GM12878 (cell line): ENCODE results near the gene FAF1. TPM values are rescaled to one million over a fixed set of nuclear protein-coding genes. Genes with fewer than 3 reads are reported as not detected.

Source experiments
- ATAC-seq: fragments of 200-7000 bp; cut with Tn5 transposase; 3 replicates; pipeline ENCODE4 v1.9.1; 2020; ENCODE audit warnings: mild to moderate bottlenecking, moderate library complexity
- BruUV-seq: library from RNA; stranded (reverse); fragments of 400-500 nt; replicated peaks from 2 replicates; lab custom pipeline; 2021; lab: Mats Ljungman, UMichigan
- CTCF ChIA-PET: fragments of 300-600 bp; sonication (Branson Sonifier 250); formaldehyde crosslinking; extraction: SDS; loops from one replicate; lab custom pipeline; 2021; ENCODE audit warnings: inconsistent platforms; lab: Yijun Ruan, JAX
- POLR2A ChIA-PET: fragments of 350-600 bp; formaldehyde crosslinking; extraction: SDS; loops from one replicate; lab custom pipeline; 2021; ENCODE audit warnings: inconsistent platforms; lab: Charles Lee
- RAD21 ChIA-PET: fragments of 300-600 bp; sonication (Branson Sonifier 250); formaldehyde crosslinking; loops from one replicate; lab custom pipeline; 2023; ENCODE audit warnings: antibody characterized with exemption; ENCODE audit not compliant: unreplicated experiment; lab: Charles Lee
- SMC1A ChIA-PET: fragments of 300-600 bp; sonication (Branson Sonifier 250); formaldehyde crosslinking; loops from one replicate; lab custom pipeline; 2023; ENCODE audit not compliant: unreplicated experiment, uncharacterized antibody; lab: Charles Lee
- DNase-seq: peaks from one replicate; pipeline ENCODE4 v3.0.0-alpha.2; 2011; ENCODE audit warnings: low read depth, low spot score
- FAIRE-seq: peaks from 3 replicates; lab custom pipeline; 2011; peaks lifted over from hg19 to GRCh38; lab: Jason Lieb, UNC
- H2AFZ ChIP-seq: 2 replicates; pipeline ENCODE4 v1.6.0; 2011; ENCODE audit warnings: low read depth, low read length, control low read depth; ENCODE audit not compliant: control insufficient read depth
- H3K27ac ChIP-seq: 2 replicates; pipeline ENCODE4 v1.5.1; 2011; ENCODE audit warnings: control low read depth; ENCODE audit not compliant: control insufficient read depth, insufficient read depth
- H3K27me3 ChIP-seq, 2 experiments: replicated peaks in 1 of 2; 2 replicates each; pipeline versions ENCODE4 v1.6.0 to v1.6.1; 2011; ENCODE audit warnings: low read length in 1 of 2; ENCODE audit not compliant: control insufficient read depth in 2 of 2, insufficient read depth in 2 of 2
- H3K36me3 ChIP-seq, 2 experiments: 2 replicates each; pipeline ENCODE4 v1.5.1; 2011; ENCODE audit warnings: low read length in 1 of 2; ENCODE audit not compliant: control insufficient read depth in 2 of 2, insufficient read depth in 2 of 2
- H3K4me1 ChIP-seq: 2 replicates; pipeline ENCODE4 v1.6.1; 2011; ENCODE audit warnings: mild to moderate bottlenecking, low read length, moderate library complexity, mixed read lengths; ENCODE audit not compliant: control insufficient read depth, insufficient read depth
- H3K4me2 ChIP-seq: 2 replicates; pipeline ENCODE4 v1.6.0; 2011; ENCODE audit warnings: control low read depth; ENCODE audit not compliant: control insufficient read depth, insufficient read depth
- H3K4me3 ChIP-seq: fragments of 200-600 bp; sonication (generic); 2 replicates; pipeline ENCODE4 v1.5.1; 2016
- H3K79me2 ChIP-seq: 2 replicates; pipeline ENCODE4 v1.6.0; 2011; ENCODE audit warnings: low read length; ENCODE audit not compliant: control insufficient read depth, insufficient read depth
- H3K9ac ChIP-seq: 2 replicates; pipeline ENCODE4 v1.8.0; 2011; ENCODE audit warnings: low read length, control low read depth, mixed read lengths; ENCODE audit not compliant: control insufficient read depth, insufficient read depth
- H3K9me3 ChIP-seq: replicated peaks from 3 replicates; pipeline ENCODE4 v1.5.1; 2011; ENCODE audit warnings: mild to moderate bottlenecking, low read length; ENCODE audit not compliant: control insufficient read depth, insufficient read depth
- H4K20me1 ChIP-seq: 2 replicates; pipeline ENCODE4 v1.6.0; 2011; ENCODE audit not compliant: control insufficient read depth, insufficient read depth
- CREM ChIP-seq: IDR thresholded peaks from 2 replicates; pipeline ENCODE4 v1.6.1; 2014; ENCODE audit warnings: antibody characterized with exemption, low read depth
- DPF2 ChIP-seq: fragments of 450-650 bp; IDR thresholded peaks from 2 replicates; pipeline ENCODE4 v1.6.1; 2017; ENCODE audit warnings: mild to moderate bottlenecking
- JUNB ChIP-seq: IDR thresholded peaks from 2 replicates; pipeline ENCODE4 v1.6.1; 2016; ENCODE audit warnings: antibody characterized with exemption, mild to moderate bottlenecking
- NR2C2 ChIP-seq: IDR thresholded peaks from 2 replicates; pipeline ENCODE4 v1.6.1; 2011; ENCODE audit warnings: borderline replicate concordance, low read depth; ENCODE audit not compliant: control insufficient read depth, insufficient read length
- PAX5 ChIP-seq: IDR thresholded peaks from 2 replicates; pipeline ENCODE4 v1.6.1; 2011; ENCODE audit warnings: low read depth, low read length, borderline replicate concordance
- PML ChIP-seq: IDR thresholded peaks from 2 replicates; pipeline ENCODE4 v1.6.1; 2012; ENCODE audit warnings: low read length, inconsistent platforms
- RB1 ChIP-seq: fragments of 450-650 bp; formaldehyde crosslinking; IDR thresholded peaks from 2 replicates; pipeline ENCODE4 v1.6.1; 2017; ENCODE audit warnings: mild to moderate bottlenecking, borderline replicate concordance
- RUNX3 ChIP-seq: IDR thresholded peaks from 2 replicates; pipeline ENCODE4 v1.6.1; 2012; ENCODE audit warnings: low read length, inconsistent platforms
- SMARCA5 ChIP-seq: fragments of 450-650 bp; IDR thresholded peaks from 2 replicates; pipeline ENCODE4 v1.6.1; 2017; ENCODE audit warnings: mild to moderate bottlenecking
- SUPT20H ChIP-seq: IDR thresholded peaks from 2 replicates; pipeline ENCODE4 v1.6.1; 2011; ENCODE audit warnings: low read depth, mild to moderate bottlenecking, low read length, moderate library complexity, borderline replicate concordance; ENCODE audit not compliant: control insufficient read depth
- WRNIP1 ChIP-seq: IDR thresholded peaks from 2 replicates; pipeline ENCODE4 v1.6.1; 2011; ENCODE audit warnings: low read depth, low read length, improper control_type of control experiment, borderline replicate concordance
- ZNF207 ChIP-seq: fragments of 450-650 bp; IDR thresholded peaks from 2 replicates; pipeline ENCODE4 v1.6.1; 2014; ENCODE audit warnings: antibody characterized with exemption, mild to moderate bottlenecking, borderline replicate concordance
- WGBS: methylation state at CpG from one replicate; pipeline ENCODE4 v1.1.6; 2016; ENCODE audit warnings: low lambda C conversion rate; ENCODE audit not compliant: insufficient replicate concordance, insufficient coverage; ENCODE audit errors: missing lambda C conversion rate; 5-methylcytosine and 5-hydroxymethylcytosine counted together
- in situ Hi-C: fragments of 300-500 bp; cut with MboI; formaldehyde crosslinking; loops from 9 replicates; pipeline ENCODE4 v1.14.3; 2018; ENCODE audit warnings: mixed read lengths
- intact Hi-C: fragments of 100-400 bp; cut with micrococcal nuclease; formaldehyde crosslinking; loops from one replicate; pipeline ENCODE4 v1.14.2; 2022; ENCODE audit not compliant: unreplicated experiment
- polyA plus RNA-seq, 11 experiments: library from polyadenylated mRNA; depleted of rRNA in 4 of 11; unstranded in 6 of 11; stranded (reverse) in 5 of 11; fragments of >200 nt; fragmentation: Nextera tagmentation in 4 of 11; fragmentation: Illumina TruSeq in 1 of 11; extraction: Ambion mirVana in 4 of 11; extraction: Trizol in 1 of 11; gene quantifications; 1 replicate in 1 of 11; 2 replicates in 10 of 11; pipeline versions ENCODE4 v1.2.1 to v1.2.3, GENCODE V29; 2011 to 2016; ENCODE audit warnings: inconsistent platforms in 2 of 11, missing spikeins in 2 of 11, low read depth in 1 of 11
- total RNA-seq, 4 experiments: library from RNA; depleted of rRNA in 3 of 4; stranded (reverse); fragments of >200 nt in 3 of 4; fragmentation: Illumina TruSeq in 1 of 4; extraction: Trizol in 1 of 4; gene quantifications; 2 replicates each; pipeline versions ENCODE4 v1.2.1 to v1.2.3, GENCODE V29; 2013 to 2021
- TF ChIP-seq, protein P1 (sequence below): fragments of 450-650 bp; IDR thresholded peaks from 2 replicates; pipeline ENCODE4 v1.6.1; 2016; ENCODE audit warnings: mild to moderate bottlenecking, moderate library complexity, borderline replicate concordance
- TF ChIP-seq, protein P2 (sequence below): fragments of 450-650 bp; IDR thresholded peaks from 2 replicates; pipeline ENCODE4 v1.6.1; 2018; ENCODE audit warnings: mild to moderate bottlenecking, low read depth, moderate library complexity; ENCODE audit not compliant: partially characterized antibody
- TF ChIP-seq, protein P3 (sequence below): IDR thresholded peaks from 2 replicates; pipeline ENCODE4 v1.6.1; 2012; ENCODE audit warnings: low read length, inconsistent platforms

FAF1 gene
- total and polyA plus RNA-seq, 10 of the 15 experiments (the other 5 are each of a cell fraction or from before 2014, with no cell fraction given), result 8.6 to 54.5 (median 23.7) TPM

DNA sequence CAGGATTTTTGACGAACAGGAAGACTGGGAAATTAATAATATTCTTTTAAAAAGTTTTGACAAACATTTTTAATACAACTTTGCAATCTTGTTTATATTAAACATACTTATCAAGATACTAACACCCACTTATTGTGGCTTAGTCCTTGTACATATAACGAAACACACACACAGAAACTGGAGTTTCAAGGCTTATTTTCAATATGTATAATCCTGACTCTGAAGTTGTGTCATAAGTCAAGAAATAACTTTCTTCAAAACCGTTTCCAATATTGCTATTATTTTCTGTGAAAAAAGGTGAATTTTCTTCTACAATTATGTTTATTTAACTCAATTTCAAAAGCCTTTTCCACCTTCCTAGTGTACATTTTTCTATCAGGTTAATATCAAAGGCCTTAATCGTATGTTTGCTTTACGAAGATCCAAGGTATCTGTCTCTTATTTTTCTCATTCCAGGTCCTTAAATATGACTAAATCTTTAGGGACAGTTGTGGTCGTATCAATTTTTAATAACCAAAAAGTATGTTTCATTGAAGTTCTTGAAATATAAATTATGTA, 11.8 kb upstream of the FAF1 start:
- ChIA-PET CTCF (interaction anchor here (1.0 to 3.1 kb wide), 4 partner anchors 11 to 219 kb away, joined by 3 to 17 read pairs (median 9); partner anchors contain the start of gene FAF1), SMC1A (interaction anchor here (0.8 to 2.0 kb wide), 2 partner anchors 21 to 42 kb away, joined by 3 to 8 read pairs; no protein-coding TSS in a partner anchor), POLR2A (no interaction called here), RAD21 (no interaction called here)
- Histone ChIP-seq H3K27me3 (no peaks in the 10 kb centered on the region), H3K4me1 (no peaks in the 10 kb centered on the region; the same call in 1 of the 2 replicates), H3K9me3 (no peaks in the 10 kb centered on the region), H3K36me3 (peaks cover 0 to 7% of the 10 kb centered on the region in 2 experiments; a peak in 1 of 4 replicates), H3K27ac (peak overlapping the region; percentile 92), H3K4me3 (peak overlapping the region; percentile 99), H3K9ac (peak overlapping the region; percentile 85; the same call in 1 of the 2 replicates), H2AFZ (no peak overlapping the region), H3K79me2 (peaks cover 63% of the 10 kb centered on the region), H3K4me2 (peak overlapping the region; percentile 52), H4K20me1 (no peaks in the 10 kb centered on the region)
- FAIRE-seq (no peak), ATAC-seq (no peak), DNase-seq (no peak)
- intact Hi-C loops (no loop called here), in situ Hi-C loops (no loop called here)
- BruUV-seq, result no TSS peak
- 16% methylated on average over 6 of the region's 6 CpGs for WGBS
- TF ChIP-seq, protein P1, sequence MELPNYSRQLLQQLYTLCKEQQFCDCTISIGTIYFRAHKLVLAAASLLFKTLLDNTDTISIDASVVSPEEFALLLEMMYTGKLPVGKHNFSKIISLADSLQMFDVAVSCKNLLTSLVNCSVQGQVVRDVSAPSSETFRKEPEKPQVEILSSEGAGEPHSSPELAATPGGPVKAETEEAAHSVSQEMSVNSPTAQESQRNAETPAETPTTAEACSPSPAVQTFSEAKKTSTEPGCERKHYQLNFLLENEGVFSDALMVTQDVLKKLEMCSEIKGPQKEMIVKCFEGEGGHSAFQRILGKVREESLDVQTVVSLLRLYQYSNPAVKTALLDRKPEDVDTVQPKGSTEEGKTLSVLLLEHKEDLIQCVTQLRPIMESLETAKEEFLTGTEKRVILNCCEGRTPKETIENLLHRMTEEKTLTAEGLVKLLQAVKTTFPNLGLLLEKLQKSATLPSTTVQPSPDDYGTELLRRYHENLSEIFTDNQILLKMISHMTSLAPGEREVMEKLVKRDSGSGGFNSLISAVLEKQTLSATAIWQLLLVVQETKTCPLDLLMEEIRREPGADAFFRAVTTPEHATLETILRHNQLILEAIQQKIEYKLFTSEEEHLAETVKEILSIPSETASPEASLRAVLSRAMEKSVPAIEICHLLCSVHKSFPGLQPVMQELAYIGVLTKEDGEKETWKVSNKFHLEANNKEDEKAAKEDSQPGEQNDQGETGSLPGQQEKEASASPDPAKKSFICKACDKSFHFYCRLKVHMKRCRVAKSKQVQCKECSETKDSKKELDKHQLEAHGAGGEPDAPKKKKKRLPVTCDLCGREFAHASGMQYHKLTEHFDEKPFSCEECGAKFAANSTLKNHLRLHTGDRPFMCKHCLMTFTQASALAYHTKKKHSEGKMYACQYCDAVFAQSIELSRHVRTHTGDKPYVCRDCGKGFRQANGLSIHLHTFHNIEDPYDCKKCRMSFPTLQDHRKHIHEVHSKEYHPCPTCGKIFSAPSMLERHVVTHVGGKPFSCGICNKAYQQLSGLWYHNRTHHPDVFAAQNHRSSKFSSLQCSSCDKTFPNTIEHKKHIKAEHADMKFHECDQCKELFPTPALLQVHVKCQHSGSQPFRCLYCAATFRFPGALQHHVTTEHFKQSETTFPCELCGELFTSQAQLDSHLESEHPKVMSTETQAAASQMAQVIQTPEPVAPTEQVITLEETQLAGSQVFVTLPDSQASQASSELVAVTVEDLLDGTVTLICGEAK, result no peak
- TF ChIP-seq, protein P2, sequence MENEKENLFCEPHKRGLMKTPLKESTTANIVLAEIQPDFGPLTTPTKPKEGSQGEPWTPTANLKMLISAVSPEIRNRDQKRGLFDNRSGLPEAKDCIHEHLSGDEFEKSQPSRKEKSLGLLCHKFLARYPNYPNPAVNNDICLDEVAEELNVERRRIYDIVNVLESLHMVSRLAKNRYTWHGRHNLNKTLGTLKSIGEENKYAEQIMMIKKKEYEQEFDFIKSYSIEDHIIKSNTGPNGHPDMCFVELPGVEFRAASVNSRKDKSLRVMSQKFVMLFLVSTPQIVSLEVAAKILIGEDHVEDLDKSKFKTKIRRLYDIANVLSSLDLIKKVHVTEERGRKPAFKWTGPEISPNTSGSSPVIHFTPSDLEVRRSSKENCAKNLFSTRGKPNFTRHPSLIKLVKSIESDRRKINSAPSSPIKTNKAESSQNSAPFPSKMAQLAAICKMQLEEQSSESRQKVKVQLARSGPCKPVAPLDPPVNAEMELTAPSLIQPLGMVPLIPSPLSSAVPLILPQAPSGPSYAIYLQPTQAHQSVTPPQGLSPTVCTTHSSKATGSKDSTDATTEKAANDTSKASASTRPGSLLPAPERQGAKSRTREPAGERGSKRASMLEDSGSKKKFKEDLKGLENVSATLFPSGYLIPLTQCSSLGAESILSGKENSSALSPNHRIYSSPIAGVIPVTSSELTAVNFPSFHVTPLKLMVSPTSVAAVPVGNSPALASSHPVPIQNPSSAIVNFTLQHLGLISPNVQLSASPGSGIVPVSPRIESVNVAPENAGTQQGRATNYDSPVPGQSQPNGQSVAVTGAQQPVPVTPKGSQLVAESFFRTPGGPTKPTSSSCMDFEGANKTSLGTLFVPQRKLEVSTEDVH, result no peak
- TF ChIP-seq SUPT20H, result no peak
- TF ChIP-seq RUNX3, result peak; percentile 45
- peak; percentile 82 for TF ChIP-seq JUNB
- TF ChIP-seq PAX5, result no peak
- no peak for TF ChIP-seq WRNIP1
- no peak for TF ChIP-seq DPF2
- no peak for TF ChIP-seq PML
- no peak for TF ChIP-seq ZNF207
- TF ChIP-seq NR2C2, result no peak
- no peak for TF ChIP-seq RB1
- peak; percentile 24; the same call in 1 of the 2 replicates for TF ChIP-seq CREM
- TF ChIP-seq, protein P3, sequence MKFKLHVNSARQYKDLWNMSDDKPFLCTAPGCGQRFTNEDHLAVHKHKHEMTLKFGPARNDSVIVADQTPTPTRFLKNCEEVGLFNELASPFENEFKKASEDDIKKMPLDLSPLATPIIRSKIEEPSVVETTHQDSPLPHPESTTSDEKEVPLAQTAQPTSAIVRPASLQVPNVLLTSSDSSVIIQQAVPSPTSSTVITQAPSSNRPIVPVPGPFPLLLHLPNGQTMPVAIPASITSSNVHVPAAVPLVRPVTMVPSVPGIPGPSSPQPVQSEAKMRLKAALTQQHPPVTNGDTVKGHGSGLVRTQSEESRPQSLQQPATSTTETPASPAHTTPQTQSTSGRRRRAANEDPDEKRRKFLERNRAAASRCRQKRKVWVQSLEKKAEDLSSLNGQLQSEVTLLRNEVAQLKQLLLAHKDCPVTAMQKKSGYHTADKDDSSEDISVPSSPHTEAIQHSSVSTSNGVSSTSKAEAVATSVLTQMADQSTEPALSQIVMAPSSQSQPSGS, result peak; percentile 75; the same call in 1 of the 2 replicates
- TF ChIP-seq SMARCA5, result no peak
